HT1080 (cell line): ENCODE results near the gene CST9L. TPM values are rescaled to one million over a fixed set of nuclear protein-coding genes. Genes with fewer than 3 reads are reported as not detected.

Experiments used
- DNase-seq: peaks from one replicate; pipeline ENCODE4 v3.0.0-alpha.2; 2015; ENCODE audit warnings: low read depth
- polyA plus RNA-seq, 2 experiments: library from polyadenylated mRNA; depleted of rRNA; stranded (reverse); fragments of >200 nt; gene quantifications; 2 replicates each; pipeline ENCODE4 v1.2.3, GENCODE V29; 2015
- total RNA-seq: library from RNA; depleted of rRNA; stranded (reverse); fragments of >200 nt; shearing (Covaris generic); gene quantifications from 2 replicates; pipeline ENCODE4 v1.2.3, GENCODE V29; 2014; rRNA removed

The CST9L gene, protein sequence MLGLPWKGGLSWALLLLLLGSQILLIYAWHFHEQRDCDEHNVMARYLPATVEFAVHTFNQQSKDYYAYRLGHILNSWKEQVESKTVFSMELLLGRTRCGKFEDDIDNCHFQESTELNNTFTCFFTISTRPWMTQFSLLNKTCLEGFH
- total RNA-seq: not detected in 2 replicates
- polyA plus RNA-seq (2015; cell fraction: cytosol; rRNA removed): not detected in 2 replicates
- polyA plus RNA-seq (2015; cell fraction: nucleus; rRNA removed): not detected in 2 replicates

DNA sequence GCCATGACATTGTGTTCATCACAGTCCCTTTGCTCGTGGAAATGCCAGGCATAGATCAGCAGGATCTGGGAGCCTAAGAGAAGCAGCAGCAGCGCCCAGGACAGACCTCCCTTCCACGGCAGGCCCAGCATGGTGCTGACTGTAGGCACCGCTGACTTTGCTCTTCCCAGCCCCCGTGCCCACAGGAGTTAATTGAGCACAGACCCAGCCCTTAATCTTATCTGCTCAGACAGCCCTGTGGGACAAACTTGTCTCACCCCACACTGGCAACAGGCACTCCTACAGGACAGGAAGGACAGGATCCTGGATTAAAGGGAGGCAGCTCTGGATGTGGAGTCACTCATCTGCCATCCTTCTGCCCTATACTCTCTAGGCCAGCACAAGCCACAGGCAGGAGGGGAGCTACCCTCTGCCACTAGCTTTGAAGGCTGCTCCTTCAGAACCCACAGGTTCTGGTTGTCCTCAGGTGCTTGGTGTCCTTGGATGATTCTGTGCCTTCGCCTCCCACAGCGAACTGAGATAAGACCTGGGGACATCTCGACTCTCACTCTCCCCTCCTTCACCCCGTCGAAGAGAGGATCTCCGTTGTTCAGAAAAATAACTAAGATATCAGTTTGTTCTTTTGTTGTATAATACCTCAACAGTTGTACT lies at the start of gene CST9L:
Gene CST9L (minus strand): TSS at position 165 of the 651 bp plus-strand sequence. CDS start 34 bp downstream, at position 131.
- DNase-seq: no peak

DNA sequence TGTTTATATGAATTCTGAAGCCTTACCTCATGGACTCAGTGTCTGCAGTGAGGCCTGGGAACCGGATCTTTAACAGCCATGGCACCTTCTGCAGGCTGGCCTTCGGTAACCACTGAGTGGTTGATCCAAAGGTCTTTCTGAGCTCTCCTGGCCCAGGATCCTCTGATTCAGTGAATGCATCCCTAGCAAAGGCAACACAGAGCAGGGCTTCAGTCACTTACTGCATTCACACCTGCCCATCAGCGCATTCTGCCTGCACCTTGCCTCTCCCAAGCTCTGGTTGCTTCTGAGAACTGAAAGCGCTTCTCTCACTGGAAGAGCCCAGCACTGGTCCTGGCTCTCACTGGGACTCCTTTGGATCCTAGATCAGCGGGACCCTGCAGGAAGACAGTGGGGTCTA lies 45.9 kb upstream of the CST9L start:
- DNase-seq: no peak

DNA sequence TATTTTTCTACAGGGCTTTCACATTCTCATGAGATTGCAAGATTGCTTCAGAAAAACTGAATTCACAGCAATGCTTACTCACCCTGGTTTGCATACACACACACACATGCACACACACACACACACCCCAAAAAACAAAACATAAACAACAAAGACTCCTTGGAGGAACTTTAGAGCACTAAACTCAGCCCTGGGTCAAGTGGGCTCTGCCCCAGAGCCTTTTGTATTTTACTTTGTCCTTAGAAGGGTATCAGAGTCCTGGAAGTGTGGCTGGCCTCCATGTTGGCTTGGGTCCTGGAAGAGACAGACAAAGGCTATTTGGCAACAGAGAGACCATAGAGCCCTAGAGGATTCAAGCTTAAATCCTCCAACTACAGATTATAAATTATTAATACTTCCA lies 45.4 kb upstream of the CST9L start:
- no peak for DNase-seq

DNA sequence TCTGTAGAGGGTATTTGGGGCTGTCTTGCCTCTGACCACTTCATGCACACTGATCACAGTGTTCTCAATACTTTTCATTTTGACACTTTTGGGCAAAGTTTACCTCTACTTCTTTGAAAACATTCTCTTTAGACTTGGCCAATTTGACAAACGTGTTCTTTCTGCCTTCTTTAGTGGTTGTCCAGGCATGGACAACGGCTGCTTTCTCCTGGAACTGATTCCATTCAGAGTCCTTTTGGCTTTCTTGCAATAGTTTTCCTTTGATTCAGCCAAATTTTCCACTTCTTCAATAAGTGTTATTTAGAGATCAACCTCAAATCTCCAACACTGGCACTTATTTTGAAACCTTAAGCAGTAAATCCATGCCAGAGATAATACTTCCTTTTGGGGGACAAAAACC lies 44.1 kb upstream of the CST9L start:
- no peak for DNase-seq

DNA sequence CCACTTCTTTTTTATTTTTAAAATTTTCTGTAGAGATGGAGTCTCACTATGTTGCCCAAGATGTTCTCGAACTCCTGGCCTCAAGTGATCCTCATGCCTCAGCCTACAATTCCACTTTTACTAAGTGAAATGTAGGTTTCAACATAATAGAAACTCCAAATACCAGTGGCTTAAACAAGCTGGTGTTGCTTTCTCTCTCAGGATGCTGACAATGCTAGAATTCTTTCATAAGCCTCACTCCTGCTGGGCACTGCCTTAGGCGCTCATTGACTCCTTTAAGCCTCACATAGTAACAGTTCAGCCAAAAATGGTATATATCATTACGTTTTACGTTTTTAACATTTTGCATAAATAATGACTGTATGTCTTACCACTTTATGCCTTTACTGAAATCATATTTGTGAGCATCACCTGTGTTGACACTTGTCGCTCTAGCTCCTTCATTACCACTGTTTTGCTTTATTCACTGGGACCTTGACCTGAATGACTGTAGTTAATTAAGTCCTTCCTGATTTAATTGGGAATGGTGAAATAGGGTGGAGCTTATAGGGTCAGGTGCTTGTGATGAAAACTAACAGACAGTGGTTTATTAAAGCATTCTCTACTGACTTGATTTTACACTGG lies 41.3 kb upstream of the CST9L start:
- DNase-seq: no peak

DNA sequence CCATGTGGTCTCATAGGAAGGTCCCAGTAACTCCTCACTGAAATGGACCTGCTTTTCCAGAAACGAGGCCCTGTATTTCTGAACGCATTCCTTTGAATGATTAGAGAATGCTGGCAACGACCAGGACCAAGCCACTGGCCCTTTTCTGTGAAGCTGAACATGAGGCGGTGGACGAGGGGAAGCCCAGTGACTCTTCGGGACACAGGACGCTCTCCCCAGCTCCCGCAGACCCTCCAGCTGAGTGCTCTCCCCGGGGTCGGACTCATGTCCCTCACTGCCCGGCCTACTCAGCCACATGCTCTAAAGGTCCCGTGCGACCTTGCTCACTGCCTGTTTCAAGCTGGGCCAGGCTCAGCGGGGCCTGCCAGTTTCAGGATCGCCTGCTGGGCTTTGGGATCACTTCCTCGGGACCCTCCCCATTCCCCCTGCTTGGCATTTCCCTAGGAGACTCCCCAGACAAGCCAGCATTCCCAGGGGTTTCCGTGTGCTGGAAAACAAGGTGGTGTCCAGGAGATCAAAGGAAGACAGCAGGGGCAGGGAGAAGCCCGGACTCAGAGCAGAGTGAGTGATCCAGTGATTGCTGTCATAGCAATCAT lies 40.1 kb upstream of the CST9L start:
- DNase-seq: no peak

DNA sequence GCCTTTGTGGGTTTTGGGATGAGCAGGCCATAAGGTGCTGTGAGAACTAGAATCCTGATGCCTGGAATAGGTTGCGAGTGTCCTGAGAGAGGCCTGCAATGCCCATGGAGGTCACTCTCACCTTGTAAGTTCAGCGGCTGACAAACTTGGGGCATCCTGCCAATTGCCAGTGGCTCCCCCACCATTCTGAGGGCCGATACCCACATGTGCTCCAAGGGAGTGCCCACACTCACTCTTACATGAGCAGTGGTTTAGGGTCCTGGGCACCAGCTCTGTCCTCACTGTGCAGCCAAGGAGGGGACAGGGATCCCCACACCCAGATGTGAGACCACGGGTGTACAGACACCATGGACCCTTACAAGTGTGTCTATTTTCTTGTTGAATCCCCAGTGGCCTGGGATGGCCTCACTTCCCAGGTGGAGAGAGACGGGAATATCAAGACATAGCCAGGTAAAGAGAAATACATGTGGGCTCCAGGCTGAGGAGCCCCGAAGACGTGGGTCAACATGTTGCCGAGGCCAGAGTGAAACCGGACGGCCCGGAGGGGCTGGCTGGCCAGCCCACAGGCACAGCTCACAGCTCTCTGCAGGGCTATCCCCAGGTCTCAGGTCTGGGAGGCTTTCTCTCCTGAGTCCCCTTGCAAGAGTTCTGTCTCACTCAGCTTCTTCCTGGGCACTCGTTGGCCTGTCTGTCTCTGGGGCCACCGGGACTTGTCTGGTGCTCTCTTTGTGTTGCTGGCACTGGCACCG lies 39.4 kb upstream of the CST9L start:
- DNase-seq: no peak

DNA sequence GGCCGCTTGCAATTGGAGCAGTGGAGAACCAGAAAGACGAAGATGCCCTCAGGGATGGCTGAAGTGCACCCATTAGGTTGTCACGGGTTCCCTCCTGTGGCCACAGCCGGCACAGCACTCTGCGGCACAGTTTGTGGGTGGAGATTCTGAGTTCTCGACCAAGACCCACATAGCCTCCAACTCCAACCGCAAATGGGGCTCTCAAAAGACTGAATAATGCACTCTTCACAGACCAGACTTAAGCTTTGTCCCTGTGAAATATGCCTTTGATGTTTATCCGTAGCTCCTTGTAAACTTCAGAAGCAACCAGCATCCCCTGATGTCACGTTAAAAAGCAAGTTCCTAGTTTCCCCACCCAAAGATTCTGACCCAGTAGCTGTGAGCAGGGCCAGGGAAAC lies 38.4 kb upstream of the CST9L start:
- DNase-seq: peak; percentile 67

DNA sequence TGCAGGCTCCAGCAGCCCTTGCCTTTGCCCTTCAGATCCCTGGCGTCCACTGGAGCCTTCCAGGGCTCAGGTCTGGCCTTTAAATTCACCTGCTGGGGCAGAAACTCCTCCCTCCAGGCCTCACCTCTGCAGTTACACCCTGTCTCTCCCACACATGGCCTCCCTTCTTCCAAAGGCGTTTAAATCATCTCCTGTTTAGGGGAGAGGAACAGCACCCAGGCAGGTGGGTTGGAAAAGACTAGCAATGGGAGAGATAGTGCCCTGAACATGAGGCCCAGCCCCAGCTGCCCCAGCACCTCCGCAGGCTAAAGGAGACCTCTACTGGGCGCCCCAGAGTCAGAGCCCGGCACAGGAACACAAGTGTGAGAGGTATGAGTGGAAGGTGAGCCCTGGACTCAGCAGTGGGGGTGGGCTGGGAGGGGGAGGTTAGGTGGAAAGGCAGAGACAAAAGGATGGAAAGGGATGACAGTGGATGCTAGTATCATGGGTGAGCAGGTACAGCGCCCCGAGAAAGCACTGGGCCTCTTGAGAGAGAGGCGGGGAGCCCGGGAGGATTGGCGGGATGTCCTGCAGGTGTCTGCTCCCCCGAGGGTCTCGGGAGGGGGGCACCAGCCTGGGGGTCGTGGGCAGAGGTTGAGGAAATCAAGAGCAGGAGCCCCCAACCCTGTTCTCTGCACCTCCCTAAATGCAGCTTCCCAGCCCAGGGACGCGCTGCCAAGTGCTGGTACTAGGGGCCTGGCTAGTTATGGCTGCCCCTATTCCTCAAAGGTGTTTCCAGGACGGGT lies 37.8 kb upstream of the CST9L start, which contains the start of gene CST9:
Gene CST9 (minus strand): TSS at position 51 of the 785 bp plus-strand sequence. CDS start 53 bp downstream, outside the sequence.
- no peak for DNase-seq

DNA sequence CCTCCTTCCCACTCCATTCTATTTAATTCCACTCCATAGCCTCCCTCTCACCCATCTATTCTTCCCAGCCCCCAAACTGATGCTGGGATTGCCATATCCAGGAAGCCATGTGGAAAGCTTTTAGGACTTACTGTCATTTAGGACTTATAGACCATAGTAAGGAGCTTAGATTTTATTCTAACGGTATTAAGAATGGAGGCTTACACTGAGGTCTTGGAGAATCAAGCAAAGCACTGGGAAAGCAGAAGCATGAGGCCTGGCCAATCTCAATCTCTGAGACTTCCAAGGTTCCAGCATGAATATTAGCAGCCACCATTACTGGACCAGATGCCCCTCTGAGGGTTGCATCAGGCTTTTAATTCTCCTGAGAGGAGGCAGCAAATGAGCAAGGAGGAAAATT lies 36.0 kb upstream of the CST9L start:
- DNase-seq: no peak

DNA sequence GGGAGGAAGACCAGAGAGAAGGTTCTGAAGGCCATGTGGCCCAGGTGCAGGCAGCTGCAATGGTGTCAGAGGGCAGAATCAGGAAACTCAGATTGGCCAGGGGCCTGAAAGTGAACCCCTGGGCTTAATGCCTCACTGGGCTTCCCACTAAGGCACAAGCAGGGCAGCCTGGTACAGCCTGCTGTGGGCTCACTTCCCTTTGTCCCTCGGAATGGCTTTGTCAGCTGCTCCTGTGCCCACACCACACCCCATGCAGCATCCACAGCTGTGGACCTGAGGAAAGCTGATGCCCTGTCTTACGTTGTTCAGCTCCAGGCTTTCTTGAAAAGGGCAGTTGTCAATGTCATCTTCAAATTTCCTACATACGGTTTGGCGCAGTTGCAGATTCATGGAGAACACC lies 35.0 kb upstream of the CST9L start:
- no peak for DNase-seq

DNA sequence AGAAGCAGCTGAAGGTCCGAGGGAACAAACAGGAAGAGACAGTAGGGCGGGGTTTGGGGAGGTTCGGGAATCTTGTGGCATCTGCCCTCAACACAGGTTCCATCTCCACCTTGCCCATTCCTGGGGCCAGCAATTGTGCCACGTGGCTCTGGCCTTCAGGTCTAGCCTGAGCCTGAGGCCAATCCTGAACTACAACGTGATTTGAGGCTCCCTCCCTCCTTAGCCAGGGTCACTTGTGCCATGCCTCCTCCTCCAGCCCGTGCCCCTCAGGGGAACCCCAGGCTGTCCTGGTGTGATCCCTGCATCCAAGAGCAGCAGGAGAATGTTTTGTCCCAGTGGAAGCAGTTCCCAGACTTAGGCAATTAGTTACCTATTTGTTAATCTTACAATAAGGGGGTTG lies 34.4 kb upstream of the CST9L start:
- DNase-seq: no peak

DNA sequence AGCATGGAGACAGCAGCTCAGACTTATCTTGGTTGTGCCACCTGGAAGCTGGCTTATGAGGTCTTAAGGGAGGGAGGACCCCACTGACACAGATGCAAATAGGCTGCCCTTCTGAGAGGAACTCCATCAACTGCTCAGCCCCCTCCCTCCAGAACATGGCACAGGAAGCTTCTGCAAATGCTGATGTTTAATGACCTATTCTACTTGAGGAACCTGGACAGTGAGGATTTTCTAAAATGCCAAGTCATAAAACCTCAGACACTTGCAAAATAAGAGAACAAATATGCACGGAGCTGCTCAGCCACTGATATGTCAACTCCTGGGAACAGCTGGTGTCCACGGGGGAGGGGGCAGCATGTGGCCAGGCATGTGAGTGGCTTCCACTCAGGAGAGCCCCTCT lies 34.0 kb upstream of the CST9L start:
- no peak for DNase-seq

DNA sequence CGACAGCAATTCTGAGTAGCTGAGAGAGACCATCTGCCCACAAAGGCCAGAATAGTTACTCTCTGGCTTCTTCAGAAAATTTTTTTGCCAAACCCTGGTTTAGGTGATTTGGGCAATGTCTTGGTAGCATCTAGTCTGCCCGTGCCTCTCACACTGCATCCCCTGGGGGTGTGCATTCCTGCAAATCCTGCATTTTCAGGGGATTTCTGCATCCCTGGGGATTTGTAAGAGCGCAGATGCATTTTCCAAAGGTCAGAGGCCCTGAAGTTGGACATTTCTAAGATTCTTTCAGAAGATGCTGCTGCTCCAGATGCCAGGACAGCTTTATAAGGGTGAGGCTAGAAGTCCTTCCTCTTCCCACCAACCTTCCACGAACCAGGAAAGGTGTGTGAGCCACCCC lies 33.4 kb upstream of the CST9L start:
- no peak for DNase-seq

DNA sequence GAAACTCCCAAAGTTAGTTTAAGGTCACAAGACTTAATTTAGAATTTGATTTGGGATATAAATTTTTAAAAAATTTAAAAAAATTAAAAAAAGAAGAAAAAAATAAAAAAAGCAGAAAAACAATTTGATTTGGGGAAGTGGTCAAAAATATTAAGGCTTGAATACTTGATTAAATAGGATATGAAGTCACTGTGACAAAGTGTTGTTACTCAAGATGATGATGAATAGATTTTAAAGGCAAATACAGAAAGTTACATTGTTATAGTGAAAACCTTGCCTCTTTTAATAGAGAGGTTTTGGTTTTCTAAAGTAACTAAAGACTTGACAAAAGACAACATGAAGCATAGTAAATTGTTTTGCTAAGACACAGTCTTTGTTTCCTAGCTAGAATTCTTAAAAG lies 30.2 kb upstream of the CST9L start:
- no peak for DNase-seq

DNA sequence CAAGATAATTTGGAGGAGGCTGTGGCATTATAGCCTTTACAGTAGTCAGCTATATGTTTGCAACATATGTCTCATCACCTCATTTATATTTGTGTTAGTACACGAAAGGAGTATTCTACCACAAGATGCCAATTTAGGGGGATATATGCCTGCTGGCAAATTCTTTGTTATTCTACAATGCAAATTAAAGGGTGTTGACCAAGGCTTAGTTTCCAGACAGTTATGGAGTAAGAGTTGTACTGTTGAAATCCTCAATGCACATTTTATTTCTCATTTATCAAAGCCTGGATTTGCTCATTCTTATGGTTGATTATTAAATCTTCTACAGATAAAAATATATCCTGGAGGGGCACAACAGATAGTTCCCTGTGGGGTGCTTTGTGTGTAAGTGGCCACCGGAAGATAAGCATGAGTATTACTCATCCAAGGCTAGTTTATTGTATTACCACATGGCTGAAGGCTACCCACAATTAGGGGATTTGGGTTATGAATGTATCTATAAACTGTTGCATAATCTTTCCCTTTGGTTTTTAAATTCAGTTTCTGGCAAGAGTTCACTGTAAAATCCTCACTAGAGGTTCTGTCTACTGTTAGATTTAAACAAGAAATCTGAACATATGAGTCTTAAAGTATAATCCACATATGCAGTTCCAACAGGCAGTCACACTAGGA lies 28.4 kb upstream of the CST9L start:
- no peak for DNase-seq

DNA sequence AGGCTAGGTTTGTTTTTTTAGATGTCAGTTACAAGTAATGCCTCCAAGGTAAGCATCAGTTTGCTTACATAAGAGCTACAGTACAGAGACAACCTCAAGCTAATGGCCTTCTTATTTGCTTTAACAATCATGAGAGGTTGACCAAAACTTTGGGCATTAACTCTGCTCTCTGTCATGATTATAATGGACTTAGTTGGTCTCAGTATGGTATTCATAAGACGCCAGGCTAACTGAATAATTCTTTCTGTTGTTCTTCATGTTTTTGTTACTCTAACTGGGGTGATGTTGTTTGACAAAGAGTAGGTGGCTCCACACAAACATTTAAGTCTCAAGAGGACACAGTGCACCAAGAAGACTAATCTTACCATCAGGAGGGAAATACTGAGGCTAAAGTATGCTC lies 27.7 kb upstream of the CST9L start:
- no peak for DNase-seq

DNA sequence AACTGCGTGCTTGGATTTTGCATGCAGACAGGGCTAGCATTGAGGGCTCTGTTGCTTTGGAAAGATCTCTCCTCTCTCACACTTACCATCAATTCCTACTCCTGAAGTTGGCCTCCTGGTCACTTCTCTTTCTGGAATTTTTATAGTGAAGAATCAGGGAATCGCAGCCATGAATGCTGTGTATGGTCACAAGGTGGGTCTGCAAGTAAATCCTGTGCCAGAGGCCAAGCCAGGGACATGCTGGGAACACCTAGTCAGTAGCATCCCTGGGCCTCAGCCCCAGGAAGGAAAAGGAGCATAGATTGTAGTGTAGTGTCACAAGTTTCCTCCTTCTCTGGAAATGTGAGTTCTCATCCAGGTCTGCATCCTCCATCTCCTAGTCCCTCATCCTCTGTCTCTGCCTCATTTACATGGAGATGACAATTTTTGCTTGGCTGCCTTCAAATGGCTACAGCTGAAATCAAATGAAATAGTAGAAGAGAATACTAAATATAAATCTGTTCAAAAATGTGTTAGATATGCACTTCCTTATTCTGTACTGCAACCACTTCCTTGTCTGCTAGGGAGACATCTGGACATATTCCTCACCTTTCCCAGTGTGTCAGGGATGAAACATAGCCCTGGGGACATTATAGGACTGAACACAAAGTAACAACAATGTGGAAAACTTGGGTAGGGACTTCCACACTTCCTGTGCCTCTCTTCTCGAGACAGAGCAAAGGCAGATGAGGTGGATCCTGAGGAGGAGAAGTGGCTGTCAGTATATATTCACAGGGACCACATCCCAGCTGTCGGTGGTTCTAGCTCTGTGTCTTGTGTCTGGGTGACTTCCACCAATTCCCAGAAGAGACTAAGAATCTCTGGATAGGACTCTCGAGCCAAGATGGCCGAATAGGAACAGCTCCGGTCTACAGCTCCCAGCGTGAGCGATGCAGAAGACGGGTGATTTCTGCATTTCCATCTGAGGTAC lies 20.4 kb upstream of the CST9L start:
- DNase-seq: no peak

DNA sequence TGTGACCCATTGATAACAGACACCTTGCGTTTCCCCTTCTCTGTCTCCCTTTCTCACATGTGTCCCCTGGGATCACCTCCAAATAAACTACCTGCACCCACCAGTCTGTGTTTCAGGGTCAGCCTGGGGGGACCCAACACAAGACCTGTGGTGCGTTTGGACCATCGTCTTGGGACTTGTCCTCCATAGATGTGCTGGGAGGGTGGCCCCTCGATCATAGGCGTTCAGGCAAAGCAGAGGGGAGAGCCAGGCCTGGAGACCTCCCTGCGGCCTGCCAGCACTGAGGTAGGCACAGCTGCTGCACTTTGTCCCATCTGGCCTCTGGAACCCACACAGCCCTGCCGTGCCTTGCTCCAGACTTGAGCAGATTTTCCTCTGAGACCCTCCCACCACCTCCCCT lies 19.3 kb upstream of the CST9L start:
- DNase-seq: no peak
